C4-2B (cell line): ENCODE results near the gene OCA2.

Source experiments
- ZFX ChIP-seq: fragments of 450-650 bp; IDR thresholded peaks from 2 replicates; pipeline ENCODE4 v1.6.1; 2017
- TF ChIP-seq, protein P1 (sequence below): fragments of 450-650 bp; conservative IDR thresholded peaks from 2 replicates; pipeline ENCODE4 v1.5.1; 2017; ENCODE audit warnings: mild to moderate bottlenecking

DNA sequence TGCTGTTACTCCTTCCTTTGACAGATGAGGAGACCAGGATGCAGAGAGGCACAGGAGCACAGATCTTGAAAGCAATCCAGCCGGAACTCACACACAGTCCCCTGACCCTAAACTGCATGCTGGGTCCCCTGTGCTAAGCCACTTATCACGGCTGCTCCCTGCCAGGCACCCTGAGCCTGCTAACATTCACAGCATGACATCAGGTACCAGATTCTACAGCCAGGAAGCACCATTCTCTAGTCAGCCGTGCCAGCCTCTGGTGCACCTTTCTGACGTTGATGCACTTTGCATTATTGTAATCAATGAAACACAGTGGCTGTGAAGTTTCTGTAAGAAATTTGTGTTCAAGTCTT is 247.3 kb downstream of the OCA2 start:
- TF ChIP-seq, protein P1, sequence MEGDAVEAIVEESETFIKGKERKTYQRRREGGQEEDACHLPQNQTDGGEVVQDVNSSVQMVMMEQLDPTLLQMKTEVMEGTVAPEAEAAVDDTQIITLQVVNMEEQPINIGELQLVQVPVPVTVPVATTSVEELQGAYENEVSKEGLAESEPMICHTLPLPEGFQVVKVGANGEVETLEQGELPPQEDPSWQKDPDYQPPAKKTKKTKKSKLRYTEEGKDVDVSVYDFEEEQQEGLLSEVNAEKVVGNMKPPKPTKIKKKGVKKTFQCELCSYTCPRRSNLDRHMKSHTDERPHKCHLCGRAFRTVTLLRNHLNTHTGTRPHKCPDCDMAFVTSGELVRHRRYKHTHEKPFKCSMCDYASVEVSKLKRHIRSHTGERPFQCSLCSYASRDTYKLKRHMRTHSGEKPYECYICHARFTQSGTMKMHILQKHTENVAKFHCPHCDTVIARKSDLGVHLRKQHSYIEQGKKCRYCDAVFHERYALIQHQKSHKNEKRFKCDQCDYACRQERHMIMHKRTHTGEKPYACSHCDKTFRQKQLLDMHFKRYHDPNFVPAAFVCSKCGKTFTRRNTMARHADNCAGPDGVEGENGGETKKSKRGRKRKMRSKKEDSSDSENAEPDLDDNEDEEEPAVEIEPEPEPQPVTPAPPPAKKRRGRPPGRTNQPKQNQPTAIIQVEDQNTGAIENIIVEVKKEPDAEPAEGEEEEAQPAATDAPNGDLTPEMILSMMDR, result no peak
- no peak for TF ChIP-seq ZFX
